HG02642 (cell line): ENCODE measurements around the gene DLG2.
A peak's percentile ranks its signal among the peaks of the same experiment; 100 is the strongest.
"Not testable (repeated sequence)": the region's sequence is repeated elsewhere in the genome, so short reads cannot be mapped to it uniquely, and the experiment has no call there.

ENCODE experiments used
- ATAC-seq: cut with Tn5 transposase; IDR thresholded peaks from one replicate; pipeline ENCODE4 v1.9.1; 2021; ENCODE audit warnings: mild to moderate bottlenecking; ENCODE audit not compliant: unreplicated experiment, poor library complexity

The DLG2 gene

DNA sequence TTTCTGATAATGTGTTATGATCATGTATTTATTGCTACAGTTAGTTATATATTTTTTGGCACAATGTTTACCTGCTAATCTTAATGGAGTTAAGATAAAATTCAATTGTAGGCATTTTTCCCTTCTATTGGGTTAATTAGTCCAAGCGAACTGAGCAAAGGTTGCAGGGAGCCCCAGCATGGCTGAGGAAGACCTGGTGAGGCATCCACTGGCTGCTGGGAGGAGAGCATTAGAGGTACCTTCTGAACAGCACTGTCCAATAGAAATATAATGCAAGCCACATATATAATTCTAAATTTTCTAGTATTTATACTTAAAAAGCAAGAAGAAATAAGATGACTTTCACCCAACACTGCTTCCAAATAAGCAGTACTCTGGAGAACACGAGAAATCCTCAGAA lies 19.9 kb upstream of the DLG2 start:
- ATAC-seq, result no peak

DNA sequence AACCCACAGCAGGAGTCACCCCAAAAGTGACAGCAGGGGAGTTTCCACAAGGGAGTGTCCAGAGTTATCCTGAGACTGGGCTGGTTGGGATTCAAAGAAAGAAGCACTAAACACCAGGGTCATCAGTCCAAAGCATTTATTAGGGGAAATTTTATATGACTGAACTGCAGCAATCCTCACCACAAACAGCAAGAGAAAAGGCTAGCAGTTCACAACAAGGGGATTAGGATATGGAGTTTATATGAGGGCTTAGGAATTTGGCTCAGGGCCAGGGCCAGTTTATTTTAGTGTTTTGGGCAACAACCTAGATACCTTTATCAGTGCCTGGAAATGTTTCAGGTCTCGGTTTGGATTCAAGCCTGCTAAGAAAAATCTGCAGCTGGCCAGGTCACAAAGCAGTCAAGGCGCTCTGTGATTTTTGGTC lies 16.1 kb upstream of the DLG2 start:
- no peak for ATAC-seq

DNA sequence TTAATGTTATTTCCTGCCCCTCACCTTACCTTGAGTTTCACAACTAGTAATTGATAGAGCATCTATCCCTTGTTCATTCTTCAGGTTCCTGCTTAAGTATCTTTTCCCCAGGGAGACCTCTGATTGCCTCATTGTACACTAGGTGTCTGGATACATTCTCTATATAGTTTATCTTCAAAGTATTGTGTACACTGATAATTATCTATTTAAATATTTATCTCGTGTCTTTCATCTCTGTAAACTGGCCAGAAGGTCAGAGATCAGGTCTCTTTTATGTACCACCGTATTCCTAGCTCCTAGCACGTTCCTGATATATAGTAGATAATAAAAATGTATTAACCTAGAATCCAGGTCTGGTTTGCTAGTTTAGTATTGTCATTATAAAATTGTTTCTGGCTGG lies 7.6 kb upstream of the DLG2 start:
- ATAC-seq, result no peak

DNA sequence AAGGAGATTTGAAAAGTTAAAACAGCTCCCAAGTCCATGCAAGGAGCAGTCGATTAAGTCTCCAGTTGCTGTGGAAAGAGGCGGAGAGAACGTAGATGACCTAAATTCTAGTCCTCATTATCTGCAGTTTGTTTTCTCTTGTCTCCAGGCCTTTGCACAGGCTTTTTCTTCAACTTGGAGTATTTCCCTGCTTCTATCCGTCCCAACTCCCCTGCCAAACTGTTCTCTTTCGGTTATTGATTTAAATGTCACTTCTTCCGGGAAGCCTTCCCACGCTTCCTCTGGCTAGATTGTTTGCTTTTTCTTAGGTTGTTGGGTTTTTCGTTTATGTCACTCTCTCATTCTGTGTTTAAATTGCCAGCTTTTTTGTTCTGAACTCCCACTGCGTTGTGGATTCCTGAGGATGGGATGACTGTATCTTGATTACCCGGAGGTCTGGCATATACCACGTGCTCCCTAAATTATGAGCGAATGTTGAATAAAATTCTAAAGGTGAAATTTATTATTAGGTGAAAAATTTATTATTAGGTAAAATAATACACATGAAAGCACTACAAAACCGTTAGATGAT lies 1.7 kb upstream of the DLG2 start:
- ATAC-seq, result peak; percentile 11

DNA sequence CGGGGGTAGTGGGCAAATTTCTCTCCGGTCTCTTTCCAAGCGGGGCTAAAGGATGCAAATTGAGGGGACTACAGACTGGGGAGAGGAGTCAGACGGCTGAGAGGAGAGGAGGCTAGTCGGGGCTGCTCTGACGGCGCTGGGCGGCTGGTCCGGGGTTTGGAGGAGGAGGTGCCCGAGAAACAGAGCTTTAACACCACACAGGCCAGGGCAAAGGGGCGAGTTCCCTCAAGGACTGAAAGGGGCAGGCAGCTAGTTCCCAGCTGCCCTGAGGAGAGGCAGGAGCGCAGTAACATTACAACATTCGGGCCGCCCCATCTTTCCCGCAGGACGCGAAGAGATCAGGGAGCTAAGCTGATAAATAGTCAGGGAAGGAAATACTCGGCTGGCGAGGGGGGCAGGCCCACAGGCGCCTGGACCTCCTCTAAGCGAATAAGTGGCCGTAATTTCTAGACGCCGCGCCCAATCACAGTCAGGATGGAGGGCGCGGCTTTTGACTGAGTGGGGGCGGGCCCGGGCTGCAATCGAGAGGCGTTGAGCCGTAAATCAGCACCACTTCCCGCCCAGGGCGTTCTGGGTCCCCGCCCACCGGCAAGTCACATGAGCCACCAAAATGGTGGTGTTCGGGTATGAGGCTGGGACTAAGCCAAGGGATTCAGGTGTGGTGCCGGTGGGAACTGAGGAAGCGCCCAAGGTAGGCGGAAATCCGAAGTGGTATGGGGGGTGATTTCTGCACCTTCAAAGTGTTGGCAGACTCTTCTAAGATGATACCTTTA lies 1.0 kb upstream of the DLG2 start, which contains the start of gene TMEM126B:
Gene TMEM126B (plus strand): TSS at position 596 of the 773 bp plus-strand sequence. CDS start 15 bp downstream, at position 611.
- peak; percentile 99 for ATAC-seq

DNA sequence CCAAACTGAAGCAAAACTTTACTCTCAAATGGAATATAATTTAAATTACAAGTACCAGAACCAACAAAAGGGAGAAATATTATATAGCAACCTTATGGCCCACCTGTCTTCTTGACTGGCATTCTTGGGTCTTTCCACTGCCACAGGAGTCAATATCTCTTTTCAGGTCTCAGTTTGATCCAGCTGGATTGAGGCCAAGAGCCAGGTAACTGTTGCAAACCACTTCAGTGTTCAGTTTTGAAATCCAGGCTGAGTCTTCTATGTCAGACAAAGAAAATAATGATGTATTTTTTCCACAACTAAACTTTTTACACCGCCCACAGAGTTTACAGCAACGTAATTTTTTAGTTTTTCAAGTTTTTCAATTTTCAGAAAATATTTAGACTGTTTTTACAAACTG lies 648 bp downstream of the DLG2 start:
- ATAC-seq, result no peak

DNA sequence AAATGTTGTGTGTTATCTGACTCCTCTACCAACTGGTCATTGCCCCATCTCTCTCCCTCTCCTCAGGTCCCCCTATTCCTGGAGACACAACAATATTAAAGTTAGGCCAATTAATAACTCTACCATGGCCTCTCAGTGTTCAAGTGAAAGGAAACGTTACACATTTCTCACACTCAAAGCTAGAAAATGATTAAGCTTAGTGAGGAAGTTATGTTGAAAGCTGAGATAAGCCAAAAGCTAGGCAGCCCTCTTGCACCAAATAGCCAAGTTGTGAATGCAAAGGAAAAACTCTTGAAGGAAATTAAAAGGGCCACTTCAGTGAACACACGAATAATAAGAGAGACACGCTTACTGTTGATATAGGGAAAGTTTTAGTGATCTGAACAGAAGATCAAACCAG lies 6.9 kb downstream of the DLG2 start:
- ATAC-seq, result no peak

DNA sequence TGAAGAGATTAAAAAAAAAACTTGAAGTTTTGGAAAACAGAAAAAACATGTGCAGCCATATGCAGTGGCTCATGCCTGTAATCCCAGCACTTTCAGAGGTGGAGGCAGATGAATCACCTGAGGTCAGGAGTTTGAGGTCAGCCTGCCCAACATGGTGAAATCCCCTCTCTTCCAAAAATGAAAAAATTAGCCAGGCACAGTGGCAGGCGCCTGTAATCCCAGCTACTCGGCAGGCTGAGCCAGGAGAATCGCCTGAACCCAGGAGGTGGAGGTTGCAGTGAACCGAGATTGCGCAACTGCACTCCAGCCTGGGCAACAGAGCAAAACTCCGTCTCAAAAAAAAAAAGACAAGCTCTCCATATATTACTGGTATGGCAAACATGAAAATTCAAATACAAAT lies 7.6 kb downstream of the DLG2 start:
- no peak for ATAC-seq

DNA sequence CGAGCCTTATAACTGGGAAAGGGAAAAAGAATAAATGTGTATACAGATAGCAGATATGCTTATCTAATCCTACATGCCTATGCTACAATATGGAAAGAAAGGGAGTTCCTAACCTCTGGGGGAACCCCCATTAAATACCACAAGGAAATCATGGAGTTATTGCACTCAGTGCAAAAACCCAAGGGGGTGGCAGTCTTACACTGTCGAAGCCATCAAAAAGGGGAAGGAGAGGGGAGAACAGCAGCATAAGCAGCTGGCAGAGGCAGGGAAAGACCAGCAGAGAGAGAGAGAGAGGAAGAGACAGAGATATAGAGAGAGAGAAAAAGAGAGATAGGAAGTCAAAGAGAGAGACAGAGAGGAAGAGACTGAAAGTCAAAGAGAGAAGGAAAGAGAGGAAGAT lies 15.5 kb downstream of the DLG2 start:
- not testable (repeated sequence) for ATAC-seq

DNA sequence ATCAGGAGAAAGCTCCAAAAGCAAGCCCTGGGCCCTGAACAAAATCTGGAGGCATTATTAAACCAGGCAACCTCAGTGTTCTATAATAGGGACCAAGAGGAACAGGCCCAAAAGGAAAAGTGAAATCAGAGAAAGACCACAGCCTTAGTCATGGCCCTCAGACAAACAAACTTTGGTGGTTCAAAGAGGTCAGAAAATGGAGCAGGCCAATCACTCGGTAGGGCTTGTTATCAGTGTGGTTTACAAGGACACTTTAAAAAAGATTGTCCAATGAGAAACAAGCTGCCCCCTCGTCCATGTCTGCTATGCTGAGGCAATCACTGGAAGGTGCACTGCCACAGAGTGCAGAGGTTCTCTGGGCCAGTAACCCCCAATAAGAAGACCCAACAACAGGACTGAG lies 17.9 kb downstream of the DLG2 start:
- not testable (repeated sequence) for ATAC-seq

DNA sequence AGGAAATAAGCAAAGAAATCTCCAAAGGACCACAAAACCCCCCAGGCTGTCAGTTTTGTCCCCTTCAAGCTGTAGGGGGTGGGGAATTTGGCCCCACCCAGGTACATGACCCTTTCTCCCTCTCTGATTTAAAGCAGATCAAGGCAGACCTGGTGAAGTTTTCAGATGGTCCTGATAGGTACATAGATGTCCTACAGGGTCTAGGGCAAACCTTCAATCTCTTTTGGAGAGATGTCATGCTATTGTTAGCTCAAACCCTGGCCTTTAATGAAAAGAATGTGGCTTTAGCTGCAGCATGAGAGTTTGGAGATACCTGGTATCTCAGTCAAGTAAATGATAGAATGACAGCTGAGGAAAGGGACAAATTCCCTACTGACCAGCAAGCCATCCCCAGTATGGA lies 18.5 kb downstream of the DLG2 start:
- not testable (repeated sequence) for ATAC-seq

DNA sequence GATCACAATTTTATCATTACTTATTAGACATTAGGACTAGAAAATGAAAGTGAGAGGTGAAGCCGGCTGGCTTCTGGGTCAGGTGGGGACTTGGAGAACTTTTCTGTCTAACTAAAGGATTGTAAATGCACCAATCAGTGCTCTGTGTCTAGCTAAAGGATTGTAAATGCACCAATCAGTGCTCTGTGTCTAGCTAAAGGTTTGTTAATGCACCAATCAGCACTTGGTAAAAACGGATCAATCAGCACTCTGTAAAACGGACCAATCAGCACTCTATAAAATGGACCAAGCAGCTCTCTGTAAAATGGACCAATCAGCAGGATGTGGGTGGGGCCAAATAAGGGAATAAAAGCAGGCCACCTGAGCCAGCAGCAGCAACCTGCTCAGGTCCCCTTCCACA lies 20.9 kb downstream of the DLG2 start:
- not testable (repeated sequence) for ATAC-seq

DNA sequence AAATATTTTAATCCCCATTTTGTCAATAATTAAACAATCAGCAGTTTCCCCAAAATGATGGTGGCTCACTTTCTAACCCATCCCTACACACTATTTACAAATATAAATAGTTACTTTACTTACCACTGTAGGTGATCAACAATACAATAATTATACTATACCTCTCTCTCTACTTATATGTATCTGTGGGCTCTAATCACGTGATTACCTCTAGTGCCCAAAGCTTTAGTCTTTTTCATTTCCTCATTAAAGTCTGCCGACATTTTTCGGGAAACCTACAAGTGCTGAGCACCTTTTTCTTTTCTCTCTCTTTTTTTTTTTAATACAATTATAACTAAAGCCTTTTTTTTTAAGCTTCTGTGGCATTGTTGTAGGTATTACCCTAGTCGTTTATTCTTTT lies 23.9 kb downstream of the DLG2 start:
- ATAC-seq, result no peak

DNA sequence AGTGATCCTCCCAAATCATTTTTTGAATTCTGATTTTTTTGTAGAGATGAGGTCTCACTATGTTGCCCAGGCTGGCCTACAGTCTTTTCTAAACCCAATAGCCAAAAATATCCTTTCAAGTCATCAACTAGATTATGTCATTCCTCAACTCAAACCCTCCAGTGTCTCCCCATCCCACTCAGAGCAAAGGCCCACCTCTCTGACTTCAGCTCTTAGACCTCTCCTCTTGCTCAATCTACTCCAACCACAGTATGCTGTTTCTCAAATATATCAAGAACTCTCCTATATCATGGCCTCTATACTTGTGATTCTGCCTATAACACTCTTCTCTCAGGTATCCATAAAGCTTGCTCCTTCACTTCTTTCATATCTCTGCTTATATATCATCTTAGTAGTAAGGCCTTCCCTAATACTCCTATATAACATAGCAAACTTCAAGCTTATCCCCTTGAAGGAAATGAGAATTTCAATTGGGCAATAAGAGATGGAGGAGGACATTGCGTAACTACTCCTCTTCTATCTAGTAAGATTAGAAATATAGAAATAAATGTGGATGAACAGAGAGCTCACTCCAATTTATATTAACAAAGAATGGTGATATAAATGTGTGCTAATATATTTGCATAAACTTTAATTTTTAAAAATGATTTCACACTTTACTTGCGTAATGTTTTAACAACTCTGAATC lies 24.5 kb downstream of the DLG2 start:
- no peak for ATAC-seq

DNA sequence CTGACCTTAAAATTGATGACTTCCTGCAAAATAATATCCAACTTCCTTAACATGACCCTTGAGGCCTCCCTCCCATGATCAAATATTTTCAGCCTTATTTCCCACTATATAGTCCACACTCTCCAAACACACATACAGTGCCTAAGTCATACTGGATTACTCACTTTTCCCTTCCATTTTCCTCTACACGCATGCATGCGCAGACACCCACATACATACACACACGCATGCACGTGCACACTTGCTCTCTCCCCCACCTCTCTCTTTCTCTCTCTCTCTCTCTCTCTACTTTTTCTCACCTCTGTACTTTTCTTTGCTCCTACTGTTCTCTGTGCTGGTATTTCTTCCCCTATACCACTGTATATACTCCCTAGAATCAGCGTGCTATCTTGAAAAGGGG lies 28.1 kb downstream of the DLG2 start:
- no peak for ATAC-seq

DNA sequence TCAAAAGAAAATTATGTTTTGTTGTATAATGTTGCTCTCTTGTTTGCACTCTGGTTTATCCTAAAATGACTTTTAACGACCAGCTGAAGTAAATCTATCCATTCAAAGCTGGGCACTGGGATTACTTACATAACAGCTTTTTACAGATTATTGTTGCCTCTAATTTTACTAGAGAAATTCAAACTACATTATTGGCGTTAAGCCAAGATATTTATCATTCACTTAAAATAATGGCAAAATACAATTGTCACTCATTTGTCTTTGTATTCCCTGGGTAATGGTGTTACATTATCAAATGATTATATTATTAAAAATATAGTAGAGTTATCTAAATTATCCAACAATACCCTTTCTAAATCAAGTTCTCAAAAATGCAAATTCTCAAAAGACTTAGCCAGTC lies 30.3 kb downstream of the DLG2 start:
- no peak for ATAC-seq

DNA sequence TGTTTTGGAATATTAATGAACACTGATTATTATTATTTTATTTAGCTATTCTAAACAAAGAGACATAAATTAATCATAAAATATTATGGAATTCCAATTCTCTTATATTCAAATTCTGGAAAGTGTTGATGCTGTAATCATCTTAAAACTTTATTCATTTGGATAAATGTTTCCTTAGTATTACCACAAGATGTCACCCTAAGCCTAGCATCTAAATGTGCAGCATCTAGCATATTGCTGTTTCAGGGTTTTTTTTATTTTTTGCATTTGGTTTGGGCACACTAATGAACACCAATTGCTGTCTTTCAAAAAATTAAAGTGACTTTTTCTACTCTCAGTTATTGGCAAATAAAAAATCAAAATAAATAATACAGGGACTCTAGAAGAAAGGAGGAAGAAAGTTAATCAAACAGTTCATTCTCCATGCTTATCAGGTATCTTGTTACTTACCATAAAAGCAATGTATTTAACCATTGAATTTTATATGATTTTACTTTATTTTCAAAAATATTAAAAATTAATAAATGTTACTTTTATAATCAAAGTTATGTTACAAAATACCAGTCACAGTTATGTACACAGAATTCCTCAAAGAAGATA lies 31.8 kb downstream of the DLG2 start:
- no peak for ATAC-seq

DNA sequence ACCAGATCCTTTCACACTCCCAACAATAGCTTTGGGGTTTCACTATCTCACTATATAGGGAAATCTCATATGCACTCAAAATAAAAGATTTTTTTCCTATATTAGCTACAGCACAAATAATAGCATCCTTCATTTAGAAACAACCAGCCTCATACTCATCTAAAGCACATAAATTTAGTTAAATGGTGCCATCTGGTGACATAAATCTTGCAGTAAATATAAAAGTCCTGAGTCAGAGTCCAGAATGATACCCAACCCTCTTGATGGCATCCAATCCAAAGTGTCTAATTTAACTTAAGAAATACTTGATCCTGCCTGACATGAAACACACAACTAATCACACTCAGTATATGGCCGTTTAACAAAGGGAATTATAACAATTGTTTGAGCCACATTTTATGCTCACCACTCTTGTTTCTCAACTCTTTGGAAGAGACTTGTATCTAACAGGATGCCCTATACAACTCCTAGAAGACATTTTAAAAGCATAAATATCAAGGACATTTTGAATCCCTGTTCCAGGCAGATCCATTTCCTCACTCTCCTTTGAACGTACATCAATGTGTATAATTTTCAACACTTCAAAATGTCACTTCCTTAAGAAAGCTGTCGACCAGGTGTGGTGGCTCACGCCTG lies 36.2 kb downstream of the DLG2 start:
- no peak for ATAC-seq

DNA sequence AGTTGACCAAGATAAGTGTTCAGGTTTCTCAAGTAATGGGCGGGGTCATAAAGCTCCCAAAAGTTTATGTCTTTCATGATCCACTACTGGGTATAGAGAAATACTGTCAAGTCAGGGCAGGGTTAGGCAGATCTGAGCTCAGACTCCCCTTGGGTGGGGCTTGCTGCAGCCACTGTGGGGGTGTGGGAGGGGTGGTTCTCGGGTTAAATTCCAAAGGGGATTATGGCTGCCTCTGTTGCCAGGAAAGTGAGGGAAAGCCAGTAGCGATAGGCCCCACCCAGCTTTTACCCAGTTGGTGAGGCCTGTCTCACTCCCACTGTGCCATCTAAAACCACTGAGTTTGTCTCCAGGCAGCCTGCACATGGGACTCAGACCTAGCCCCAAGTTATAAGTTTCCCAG lies 37.8 kb downstream of the DLG2 start:
- no peak for ATAC-seq

DNA sequence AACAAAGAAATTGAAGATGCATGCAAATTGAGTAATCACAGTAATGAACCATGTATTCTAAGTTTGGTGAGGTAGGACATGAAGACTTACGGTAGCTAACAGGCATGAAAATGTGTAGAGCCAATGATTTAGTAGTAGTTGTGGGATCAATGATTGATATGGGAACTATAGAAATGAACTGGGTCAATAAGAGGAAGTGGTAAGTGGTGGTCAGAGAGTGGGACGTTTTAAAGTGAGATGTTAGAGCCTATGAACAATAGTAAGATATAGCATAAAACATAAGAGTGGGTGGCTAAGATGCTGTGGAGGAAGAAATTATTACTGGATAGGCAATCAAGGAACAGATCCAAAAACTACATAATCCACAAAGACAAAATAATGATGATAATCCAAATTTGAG lies 45.0 kb downstream of the DLG2 start:
- no peak for ATAC-seq

DNA sequence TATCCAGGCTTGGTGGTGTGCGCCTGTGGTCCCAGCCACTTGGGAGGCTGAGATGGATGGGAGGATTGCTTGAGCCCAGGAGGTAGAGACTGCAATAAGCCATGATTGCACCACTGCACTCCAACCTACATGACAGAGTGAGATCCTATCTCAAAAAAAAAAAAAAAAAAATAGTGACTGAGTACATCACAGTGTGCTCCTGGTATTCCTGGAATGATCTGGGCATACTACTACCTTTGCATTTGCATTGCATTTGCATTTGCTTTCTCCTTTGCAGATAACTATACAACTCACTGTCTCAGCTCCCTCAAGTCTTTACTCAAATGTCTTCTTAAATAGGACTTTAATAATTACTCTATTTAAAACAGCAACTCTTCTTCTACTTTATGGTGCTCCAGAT lies 51.8 kb downstream of the DLG2 start:
- ATAC-seq, result no peak
